Tibial nerve (tissue), 4 donors: ENCODE measurements around the gene ATPAF2. TPM values are rescaled to one million over a fixed set of nuclear protein-coding genes. Genes with fewer than 3 reads are reported as not detected.

Experiments
- DNase-seq, 2 donors: peaks; one replicate each; pipeline ENCODE4 v3.0.0-alpha.2; 2019; ENCODE audit warnings: low spot score in 2 of 2
- H3K27ac ChIP-seq, 4 donors: fragments of 200-600 bp; sonication (generic) in 3 of 4; one replicate each; pipeline ENCODE4 v1.5.1; 2017 to 2019; ENCODE audit warnings: mild to moderate bottlenecking in 1 of 4
- H3K27me3 ChIP-seq, 2 donors: fragments of 200-600 bp; sonication (generic) in 1 of 2; one replicate each; pipeline versions ENCODE4 v1.5.1 to v1.6.0; 2017 to 2019
- H3K36me3 ChIP-seq, 3 donors: fragments of 200-600 bp; sonication (generic); one replicate each; pipeline ENCODE4 v1.5.1; 2018 to 2019
- H3K4me1 ChIP-seq, 4 donors: fragments of 200-600 bp; sonication (generic) in 3 of 4; one replicate each; pipeline ENCODE4 v1.5.1; 2017 to 2019
- H3K4me3 ChIP-seq, 4 donors: fragments of 200-600 bp; sonication (generic) in 3 of 4; one replicate each; pipeline ENCODE4 v1.5.1; 2017 to 2019; ENCODE audit warnings: mild to moderate bottlenecking in 1 of 4, moderate library complexity in 1 of 4
- H3K9me3 ChIP-seq, 4 donors: fragments of 200-600 bp; sonication (generic) in 3 of 4; one replicate each; pipeline ENCODE4 v1.5.1; 2017 to 2019
- EP300 ChIP-seq, 2 donors: sonication (generic); formaldehyde crosslinking; IDR thresholded peaks; one replicate each; pipeline ENCODE4 v1.6.1; 2017; ENCODE audit warnings: antibody characterized with exemption in 2 of 2, mild to moderate bottlenecking in 1 of 2
- POLR2A ChIP-seq, 2 donors: fragments of 450-650 bp; IDR thresholded peaks; one replicate each; pipeline ENCODE4 v1.6.1; 2017; ENCODE audit warnings: antibody characterized with exemption in 2 of 2, mild to moderate bottlenecking in 2 of 2, moderate library complexity in 2 of 2
- WGBS, 2 donors: methylation state at CpG; one replicate each; pipeline ENCODE4 v1.1.5; 2018; 5-methylcytosine and 5-hydroxymethylcytosine counted together
- total RNA-seq, 4 donors: library from RNA; depleted of rRNA; stranded (reverse); fragments of >200 nt; gene quantifications; one replicate each; pipeline ENCODE4 v1.1.0, GENCODE V29; 2016
- TF ChIP-seq, protein P1 (sequence below), 5 experiments: fragments of 200-600 bp in 3 of 5; fragments of 450-650 bp in 2 of 5; sonication (generic) in 3 of 5; IDR thresholded peaks; one replicate each; pipeline ENCODE4 v1.5.1; 2016 to 2019; ENCODE audit warnings: antibody characterized with exemption in 5 of 5, mild to moderate bottlenecking in 3 of 5, moderate library complexity in 2 of 5

ATPAF2 gene
- total RNA-seq: 10 to 100 TPM; 24.0 to 43.7 (median 35.5) TPM

DNA sequence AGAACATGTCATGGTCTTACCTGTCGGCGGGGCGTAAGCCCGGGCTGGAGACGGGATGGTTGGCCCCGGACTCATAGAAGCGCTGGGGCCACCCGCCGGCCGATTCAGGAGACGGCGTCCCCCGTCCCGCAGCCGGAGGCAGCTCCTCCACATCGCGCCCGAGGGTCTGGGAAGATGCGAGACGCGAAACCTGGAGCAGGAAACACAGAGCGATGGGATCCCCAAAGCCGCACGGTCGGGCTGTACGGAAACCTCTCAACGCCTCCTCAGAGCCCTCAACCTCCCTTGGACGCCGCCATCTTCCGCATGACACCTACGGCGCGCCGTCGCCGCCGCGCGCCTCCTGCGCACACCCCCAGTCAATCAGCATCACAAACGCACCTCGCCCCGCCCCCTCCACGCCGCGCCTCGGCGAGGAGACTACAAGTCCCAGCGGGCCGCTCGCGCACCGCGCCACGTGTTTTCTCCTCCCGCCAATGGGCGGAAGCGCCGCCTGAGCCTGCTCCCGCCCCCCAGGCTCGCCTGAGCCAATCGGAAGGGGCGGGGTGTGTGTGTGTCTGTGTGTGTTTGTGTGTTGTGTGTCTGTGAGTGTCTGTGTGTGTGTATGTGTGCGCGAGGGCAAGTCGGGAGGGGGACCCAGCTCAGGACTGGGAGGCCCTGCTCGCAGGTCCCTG is at the start of gene ATPAF2, which contains the start of gene GID4:
Gene ATPAF2 (minus strand): TSS at position 308 of the 674 bp plus-strand sequence. CDS start 155 bp downstream, at position 153.
Gene GID4 (plus strand): TSS at position 548 of the 674 bp plus-strand sequence. CDS start 57 bp downstream, at position 605.
- Histone ChIP-seq H3K27me3 (no peaks in the 10 kb centered on the region), H3K4me3 (peak within 1 kb of the TSS; percentile 82 to 95 (median 90)), H3K4me1 (peaks cover 0 to 43% (median 25%) of the 10 kb centered on the region in 4 donors), H3K27ac (peak within 1 kb of the TSS; percentile 63 to 87 (median 84)), H3K9me3 (no peaks in the 10 kb centered on the region), H3K36me3 (no peaks in the 10 kb centered on the region)
- TF ChIP-seq, protein P1, sequence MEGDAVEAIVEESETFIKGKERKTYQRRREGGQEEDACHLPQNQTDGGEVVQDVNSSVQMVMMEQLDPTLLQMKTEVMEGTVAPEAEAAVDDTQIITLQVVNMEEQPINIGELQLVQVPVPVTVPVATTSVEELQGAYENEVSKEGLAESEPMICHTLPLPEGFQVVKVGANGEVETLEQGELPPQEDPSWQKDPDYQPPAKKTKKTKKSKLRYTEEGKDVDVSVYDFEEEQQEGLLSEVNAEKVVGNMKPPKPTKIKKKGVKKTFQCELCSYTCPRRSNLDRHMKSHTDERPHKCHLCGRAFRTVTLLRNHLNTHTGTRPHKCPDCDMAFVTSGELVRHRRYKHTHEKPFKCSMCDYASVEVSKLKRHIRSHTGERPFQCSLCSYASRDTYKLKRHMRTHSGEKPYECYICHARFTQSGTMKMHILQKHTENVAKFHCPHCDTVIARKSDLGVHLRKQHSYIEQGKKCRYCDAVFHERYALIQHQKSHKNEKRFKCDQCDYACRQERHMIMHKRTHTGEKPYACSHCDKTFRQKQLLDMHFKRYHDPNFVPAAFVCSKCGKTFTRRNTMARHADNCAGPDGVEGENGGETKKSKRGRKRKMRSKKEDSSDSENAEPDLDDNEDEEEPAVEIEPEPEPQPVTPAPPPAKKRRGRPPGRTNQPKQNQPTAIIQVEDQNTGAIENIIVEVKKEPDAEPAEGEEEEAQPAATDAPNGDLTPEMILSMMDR (IDR thresholded peaks at IDR 0.05): peak in 1 of 5 experiments; percentile 38
- TF ChIP-seq EP300 (IDR thresholded peaks at IDR 0.05) (peak; percentile 75 to 92), POLR2A (IDR thresholded peaks at IDR 0.05) (peak in 1 of 2 donors; percentile 35)
- 0 to 2% methylated on average over 7 to 40 of the region's 67 CpGs for WGBS, 2 donors
- peak; percentile 98 to 99 for DNase-seq

DNA sequence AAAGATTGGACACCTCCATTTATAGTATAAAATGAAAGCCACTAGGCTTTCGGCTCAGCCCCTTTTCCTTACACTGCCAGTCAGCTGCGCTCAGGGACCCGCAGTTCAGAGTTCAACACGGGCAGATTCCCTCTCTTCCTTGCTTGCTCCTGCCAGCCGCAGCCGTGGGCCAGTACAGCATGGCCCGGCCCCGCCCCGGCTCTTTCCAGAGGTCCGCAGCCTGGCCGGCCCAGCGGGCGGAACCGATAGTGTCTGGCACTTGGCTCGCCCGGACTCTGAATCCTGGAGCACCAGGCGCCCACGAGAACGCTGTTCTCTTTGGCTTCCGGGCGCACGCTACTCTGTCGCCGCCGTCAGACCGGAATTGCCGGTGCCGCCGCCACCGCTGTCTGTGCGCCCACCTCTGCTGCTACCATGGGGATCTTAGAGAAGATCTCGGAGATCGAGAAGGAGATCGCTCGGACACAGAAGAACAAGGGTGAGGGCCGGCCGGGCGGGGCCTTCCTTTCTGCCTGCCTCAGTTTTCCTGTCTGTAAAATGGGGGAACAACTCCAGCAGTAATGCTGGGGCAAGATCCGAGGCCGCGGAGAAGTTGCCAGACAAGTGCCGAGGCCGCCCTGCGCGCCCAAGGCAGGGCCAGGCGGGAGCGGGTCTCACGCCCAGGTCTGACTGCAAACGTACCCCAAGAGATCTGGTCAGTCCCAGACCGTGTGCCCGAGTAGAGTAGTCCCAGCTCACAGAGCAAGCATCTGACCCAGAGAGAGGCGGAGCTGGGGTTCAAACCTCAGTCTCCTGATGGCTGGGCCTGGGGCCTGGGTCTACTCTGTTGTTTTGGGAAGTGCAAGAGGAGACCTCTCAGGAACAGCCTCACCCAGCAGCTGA is 48.9 kb upstream of the ATPAF2 start, which contains the start of gene DRG2:
Gene DRG2 (plus strand): TSS at position 339 of the 882 bp plus-strand sequence. CDS start 76 bp downstream, at position 415.
- DNase-seq: peak; percentile 87 to 90
- Histone ChIP-seq H3K4me1 (peaks cover 0 to 23% (median 13%) of the 10 kb centered on the region in 4 donors), H3K27ac (peak within 1 kb of the TSS; percentile 68 to 90 (median 84)), H3K4me3 (peak within 1 kb of the TSS; percentile 69 to 91 (median 76)), H3K36me3 (peaks cover 0 to 19% (median 0%) of the 10 kb centered on the region in 3 donors), H3K9me3 (no peaks in the 10 kb centered on the region), H3K27me3 (no peaks in the 10 kb centered on the region)
- TF ChIP-seq EP300 (IDR thresholded peaks at IDR 0.05) (peak; percentile 57 to 91), POLR2A (IDR thresholded peaks at IDR 0.05) (peak in 1 of 2 donors; percentile 41)
- TF ChIP-seq, protein P1 (IDR thresholded peaks at IDR 0.05): peak in 2 of 5 experiments; percentile 9 to 50
- 3% methylated on average over 45 to 49 of the region's 52 CpGs for WGBS, 2 donors

DNA sequence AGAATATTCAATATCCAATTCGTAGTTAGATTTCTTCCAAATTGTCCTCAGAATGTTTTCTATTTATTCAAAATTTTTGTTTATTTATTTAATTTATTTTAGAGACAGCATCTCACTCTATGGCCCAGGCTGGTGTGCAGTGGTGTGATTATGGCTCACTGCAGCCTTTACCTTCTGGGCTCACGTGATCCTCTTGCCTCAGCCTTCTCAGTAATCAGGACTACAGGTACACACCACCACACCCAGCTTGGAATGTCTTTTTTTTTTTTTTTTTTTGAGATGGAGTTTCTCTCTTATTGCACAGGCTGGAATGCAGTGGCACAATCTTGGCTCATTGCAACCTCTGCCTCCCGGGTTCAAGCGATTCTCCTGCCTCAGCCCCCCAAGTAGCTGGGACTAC is 45.3 kb upstream of the ATPAF2 start:
- no peak overlapping the region for H3K4me3 ChIP-seq
- no peaks in the 10 kb centered on the region for H3K27me3 ChIP-seq
- TF ChIP-seq EP300 (IDR thresholded peaks at IDR 0.05) (no peak), POLR2A (IDR thresholded peaks at IDR 0.05) (no peak)
- TF ChIP-seq, protein P1 (IDR thresholded peaks at IDR 0.05): no peak
- H3K36me3 ChIP-seq: no peaks in the 10 kb centered on the region
- no peak for DNase-seq
- peaks cover 0 to 20% (median 13%) of the 10 kb centered on the region in 4 donors for H3K4me1 ChIP-seq
- no peak overlapping the region for H3K27ac ChIP-seq
- no peaks in the 10 kb centered on the region for H3K9me3 ChIP-seq
- WGBS, 2 donors: 83 to 88% methylated on average over 4 of the region's 4 CpGs

DNA sequence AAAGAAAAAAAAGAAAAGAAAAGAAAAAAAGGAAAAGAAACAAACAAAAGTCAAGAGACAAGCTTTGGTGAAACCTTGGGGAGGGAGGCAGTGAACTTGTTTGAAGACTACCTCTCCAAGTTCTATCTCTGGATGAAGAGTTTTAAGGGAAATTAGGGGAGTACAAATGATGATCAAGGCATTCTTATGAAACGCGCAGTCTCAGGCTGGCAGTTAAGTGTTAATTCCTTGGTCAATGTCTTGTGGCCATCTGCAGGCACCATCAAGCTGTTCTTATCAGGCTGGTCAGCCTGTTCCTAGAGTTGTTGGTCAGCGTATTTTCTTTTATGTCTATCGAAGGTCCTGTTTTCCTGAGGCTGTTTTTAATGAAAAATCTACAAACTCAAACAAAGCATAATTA is 40.6 kb upstream of the ATPAF2 start:
- no peak for DNase-seq
- WGBS, 2 donors: 72 to 83% methylated on average over 4 of the region's 4 CpGs
- Histone ChIP-seq H3K4me3 (no peak overlapping the region), H3K27me3 (no peaks in the 10 kb centered on the region), H3K9me3 (no peaks in the 10 kb centered on the region), H3K27ac (no peak overlapping the region), H3K4me1 (no peaks in the 10 kb centered on the region), H3K36me3 (no peaks in the 10 kb centered on the region)
- TF ChIP-seq, protein P1 (IDR thresholded peaks at IDR 0.05): no peak
- no peak for TF ChIP-seq POLR2A (IDR thresholded peaks at IDR 0.05)
- no peak for TF ChIP-seq EP300 (IDR thresholded peaks at IDR 0.05)
